Liver (tissue), 3 donors: ENCODE data around the gene USP24.

Experiments
- ATF3 ChIP-seq: IDR thresholded peaks from 2 replicates; pipeline ENCODE4 v1.6.1; 2016; ENCODE audit warnings: antibody characterized with exemption
- EGR1 ChIP-seq, 2 donors: IDR thresholded peaks; 2 replicates each; pipeline ENCODE4 v1.6.1; 2016 to 2018; ENCODE audit warnings: antibody characterized with exemption in 2 of 2, low read depth in 2 of 2
- FOXA1 ChIP-seq: IDR thresholded peaks from 2 replicates; pipeline ENCODE4 v1.6.1; 2016; ENCODE audit warnings: antibody characterized with exemption
- GABPA ChIP-seq, 2 donors: IDR thresholded peaks in 1 of 2; conservative IDR thresholded peaks in 1 of 2; 2 replicates each; pipeline ENCODE4 v1.6.1; 2016; ENCODE audit warnings: antibody characterized with exemption in 2 of 2, mild to moderate bottlenecking in 1 of 2, moderate library complexity in 1 of 2
- TAF1 ChIP-seq: conservative IDR thresholded peaks from 2 replicates; pipeline ENCODE4 v1.6.1; 2016; ENCODE audit warnings: antibody characterized with exemption, mild to moderate bottlenecking
- TF ChIP-seq, protein P1 (sequence below): fragments of 150-350 bp; IDR thresholded peaks from 2 replicates; pipeline ENCODE4 v1.5.1; 2017; ENCODE audit warnings: improper control_type of control experiment, low read depth, low read length; ENCODE audit not compliant: missing input control
- donor health status: healthy.
- donor health status: healthy.

GRCh38 chr1:55156093-55156492, 59.1 kb downstream of the USP24 start:
- TF ChIP-seq, protein P1, sequence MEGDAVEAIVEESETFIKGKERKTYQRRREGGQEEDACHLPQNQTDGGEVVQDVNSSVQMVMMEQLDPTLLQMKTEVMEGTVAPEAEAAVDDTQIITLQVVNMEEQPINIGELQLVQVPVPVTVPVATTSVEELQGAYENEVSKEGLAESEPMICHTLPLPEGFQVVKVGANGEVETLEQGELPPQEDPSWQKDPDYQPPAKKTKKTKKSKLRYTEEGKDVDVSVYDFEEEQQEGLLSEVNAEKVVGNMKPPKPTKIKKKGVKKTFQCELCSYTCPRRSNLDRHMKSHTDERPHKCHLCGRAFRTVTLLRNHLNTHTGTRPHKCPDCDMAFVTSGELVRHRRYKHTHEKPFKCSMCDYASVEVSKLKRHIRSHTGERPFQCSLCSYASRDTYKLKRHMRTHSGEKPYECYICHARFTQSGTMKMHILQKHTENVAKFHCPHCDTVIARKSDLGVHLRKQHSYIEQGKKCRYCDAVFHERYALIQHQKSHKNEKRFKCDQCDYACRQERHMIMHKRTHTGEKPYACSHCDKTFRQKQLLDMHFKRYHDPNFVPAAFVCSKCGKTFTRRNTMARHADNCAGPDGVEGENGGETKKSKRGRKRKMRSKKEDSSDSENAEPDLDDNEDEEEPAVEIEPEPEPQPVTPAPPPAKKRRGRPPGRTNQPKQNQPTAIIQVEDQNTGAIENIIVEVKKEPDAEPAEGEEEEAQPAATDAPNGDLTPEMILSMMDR: no peak
- TF ChIP-seq FOXA1: no peak
- TF ChIP-seq ATF3: no peak
- no peak for TF ChIP-seq GABPA (IDR thresholded peaks at IDR 0.05 in 1 of 2, conservative IDR thresholded peaks at IDR 0.05 in 1 of 2)
- no peak for TF ChIP-seq EGR1 (IDR thresholded peaks at IDR 0.05; ENCODE audit: low read depth in 2 of 2)
- no peak for TF ChIP-seq TAF1
